CD4-positive, alpha-beta T cell (primary cell): ENCODE results near the gene MKKS. TPM values are rescaled to one million over a fixed set of nuclear protein-coding genes. Genes with fewer than 3 reads are reported as not detected.

ENCODE experiments used
- ATAC-seq: fragments of 200-7000 bp; cut with Tn5 transposase; one replicate; pipeline ENCODE4 v1.10.0; 2022; ENCODE audit warnings: mild to moderate bottlenecking; ENCODE audit not compliant: poor library complexity
- CTCF ChIA-PET: fragments of 350-600 bp; sonication (Branson Sonifier 250); formaldehyde crosslinking; loops from one replicate; lab custom pipeline; 2021; ENCODE audit warnings: antibody characterized with exemption, inconsistent platforms; lab: Charles Lee
- POLR2A ChIA-PET: fragments of 350-600 bp; sonication (Branson Sonifier 250); formaldehyde crosslinking; loops from one replicate; lab custom pipeline; 2021; ENCODE audit warnings: antibody characterized with exemption, inconsistent platforms; lab: Charles Lee
- DNase-seq, 14 experiments: peaks; one replicate each; pipeline ENCODE4 v3.0.0-alpha.2; 2013 to 2020; ENCODE audit warnings: mixed read lengths in 2 of 14
- H3K27ac ChIP-seq, 2 donors: one replicate each; pipeline versions ENCODE4 v1.5.1 to v1.7.0; 2013; ENCODE audit warnings: low read length in 2 of 2, low read depth in 1 of 2, mild to moderate bottlenecking in 1 of 2
- H3K27me3 ChIP-seq, 2 experiments: 1 replicate in 1 of 2; 2 replicates in 1 of 2; pipeline versions ENCODE4 v1.6.1 to v1.7.0; 2013; ENCODE audit warnings: low read length in 2 of 2, control low read depth in 1 of 2, mild to moderate bottlenecking in 1 of 2, moderate library complexity in 1 of 2; ENCODE audit not compliant: insufficient read depth in 2 of 2, control insufficient read depth in 1 of 2
- H3K36me3 ChIP-seq: one replicate; pipeline ENCODE4 v1.6.1; 2013; ENCODE audit warnings: low read length, control low read depth; ENCODE audit not compliant: insufficient read depth
- H3K4me1 ChIP-seq: one replicate; pipeline ENCODE4 v1.6.1; 2013; ENCODE audit warnings: low read length, control low read depth; ENCODE audit not compliant: insufficient read depth
- H3K4me3 ChIP-seq: one replicate; pipeline ENCODE4 v1.5.1; 2013; ENCODE audit warnings: mild to moderate bottlenecking, low read length, moderate library complexity
- H3K9me3 ChIP-seq, 2 experiments: 1 replicate in 1 of 2; 2 replicates in 1 of 2; pipeline versions ENCODE4 v1.6.1 to v1.7.0; 2013; ENCODE audit warnings: low read length in 2 of 2, mild to moderate bottlenecking in 2 of 2, control low read depth in 1 of 2, moderate library complexity in 1 of 2; ENCODE audit not compliant: control insufficient read depth in 1 of 2, insufficient read depth in 1 of 2
- H3K27ac Mint-ChIP-seq: one replicate; pipeline ENCODE4 v1.8.0; 2020; ENCODE audit warnings: mixed read lengths
- H3K27me3 Mint-ChIP-seq: one replicate; pipeline ENCODE4 v1.8.0; 2021; ENCODE audit warnings: mixed read lengths
- H3K36me3 Mint-ChIP-seq: one replicate; pipeline ENCODE4 v1.8.0; 2021; ENCODE audit warnings: low read depth, mixed read lengths
- H3K4me1 Mint-ChIP-seq: one replicate; pipeline ENCODE4 v1.8.0; 2021; ENCODE audit warnings: low read depth, mixed read lengths
- H3K4me3 Mint-ChIP-seq: one replicate; pipeline ENCODE4 v1.8.0; 2020; ENCODE audit warnings: mild to moderate bottlenecking, mixed read lengths
- H3K9me3 Mint-ChIP-seq: one replicate; pipeline ENCODE4 v1.8.0; 2020; ENCODE audit warnings: mixed read lengths
- intact Hi-C, 2 experiments: fragments of 100-400 bp; cut with DNase I in 1 of 2; cut with micrococcal nuclease in 1 of 2; formaldehyde crosslinking; loops; one replicate each; pipeline versions ENCODE4 v1.15.1 to v1.9.0; 2023 to 2025; cut with DNase I, micrococcal nuclease
- total RNA-seq, 174 experiments: library from RNA in 2 of 174; stranded (reverse) in 2 of 174; gene quantifications; one replicate each; pipeline ENCODE4 v1.2.3 and lab custom pipeline; 2021 to 2026
- TF ChIP-seq, protein P1 (sequence below): fragments of 200-600 bp; IDR thresholded peaks from one replicate; pipeline ENCODE4 v1.8.0; 2022; ENCODE audit warnings: antibody characterized with exemption, mild to moderate bottlenecking

Gene MKKS
- total RNA-seq, 2 experiments from 2014 or later = 0.66 to 0.78 TPM

DNA sequence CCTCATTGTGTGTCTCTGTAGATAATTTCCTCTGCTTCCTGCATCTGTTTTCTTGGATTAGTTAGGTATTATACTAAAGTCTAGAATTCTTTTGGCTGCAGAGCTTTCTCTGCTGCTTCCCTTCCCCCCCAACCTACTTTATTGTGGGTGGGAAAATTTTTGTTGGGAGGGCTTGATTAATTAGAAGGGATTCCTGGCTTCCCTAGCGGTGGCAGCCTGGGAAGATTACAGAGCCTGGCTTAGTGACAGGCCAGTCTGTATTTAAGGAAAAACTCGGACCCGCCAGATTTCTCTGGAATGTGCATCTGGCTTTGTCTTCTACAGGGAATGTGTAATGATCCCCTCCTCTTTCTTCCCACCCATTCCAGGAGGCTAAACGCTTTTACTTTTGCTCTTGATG is 32.3 kb upstream of the MKKS start:
- TF ChIP-seq, protein P1, sequence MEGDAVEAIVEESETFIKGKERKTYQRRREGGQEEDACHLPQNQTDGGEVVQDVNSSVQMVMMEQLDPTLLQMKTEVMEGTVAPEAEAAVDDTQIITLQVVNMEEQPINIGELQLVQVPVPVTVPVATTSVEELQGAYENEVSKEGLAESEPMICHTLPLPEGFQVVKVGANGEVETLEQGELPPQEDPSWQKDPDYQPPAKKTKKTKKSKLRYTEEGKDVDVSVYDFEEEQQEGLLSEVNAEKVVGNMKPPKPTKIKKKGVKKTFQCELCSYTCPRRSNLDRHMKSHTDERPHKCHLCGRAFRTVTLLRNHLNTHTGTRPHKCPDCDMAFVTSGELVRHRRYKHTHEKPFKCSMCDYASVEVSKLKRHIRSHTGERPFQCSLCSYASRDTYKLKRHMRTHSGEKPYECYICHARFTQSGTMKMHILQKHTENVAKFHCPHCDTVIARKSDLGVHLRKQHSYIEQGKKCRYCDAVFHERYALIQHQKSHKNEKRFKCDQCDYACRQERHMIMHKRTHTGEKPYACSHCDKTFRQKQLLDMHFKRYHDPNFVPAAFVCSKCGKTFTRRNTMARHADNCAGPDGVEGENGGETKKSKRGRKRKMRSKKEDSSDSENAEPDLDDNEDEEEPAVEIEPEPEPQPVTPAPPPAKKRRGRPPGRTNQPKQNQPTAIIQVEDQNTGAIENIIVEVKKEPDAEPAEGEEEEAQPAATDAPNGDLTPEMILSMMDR = no peak
- Histone ChIP-seq H3K4me3 (no peak overlapping the region), H3K4me1 (peaks cover 4% of the 10 kb centered on the region), H3K27ac (no peak overlapping the region), H3K27me3 (no peaks in the 10 kb centered on the region), H3K9me3 (no peaks in the 10 kb centered on the region), H3K36me3 (no peaks in the 10 kb centered on the region)
- H3K27ac Mint-ChIP-seq = no peak overlapping the region
- intact Hi-C loops = loop anchor here in 1 of 2 experiments (5.0 kb wide), 1 partner anchor 56 kb away; no protein-coding TSS in a partner anchor
- H3K4me1 Mint-ChIP-seq = peaks cover 7% of the 10 kb centered on the region
- ChIA-PET CTCF (no interaction called here), POLR2A (no interaction called here)
- H3K4me3 Mint-ChIP-seq = no peak overlapping the region
- no peaks in the 10 kb centered on the region for H3K9me3 Mint-ChIP-seq
- no peaks in the 10 kb centered on the region for H3K27me3 Mint-ChIP-seq
- H3K36me3 Mint-ChIP-seq = peaks cover 9% of the 10 kb centered on the region
- no peak for ATAC-seq
- no peak for DNase-seq

DNA sequence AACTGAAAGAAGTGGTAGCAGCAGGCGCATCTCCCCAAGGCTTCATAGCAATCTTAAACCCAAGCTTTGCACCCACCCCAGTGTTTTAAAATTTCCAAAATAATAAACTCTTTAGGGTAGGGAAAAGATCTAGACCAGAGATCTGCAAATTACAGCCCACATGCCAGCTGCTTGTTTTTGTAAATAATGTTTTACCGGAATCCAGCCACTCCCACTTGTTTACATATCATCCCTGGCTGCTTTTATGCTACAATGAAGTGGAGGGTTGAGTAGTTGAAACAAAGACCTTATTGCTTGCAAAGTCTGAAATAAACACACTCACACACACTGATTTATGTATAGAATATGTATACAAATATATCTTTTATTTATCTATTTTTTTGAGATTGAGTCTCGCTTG is 31.1 kb upstream of the MKKS start:
- Histone ChIP-seq H3K27me3 (no peaks in the 10 kb centered on the region), H3K4me1 (peaks cover 5% of the 10 kb centered on the region), H3K36me3 (no peaks in the 10 kb centered on the region), H3K9me3 (no peaks in the 10 kb centered on the region), H3K4me3 (no peak overlapping the region), H3K27ac (no peak overlapping the region)
- peaks cover 13% of the 10 kb centered on the region for H3K36me3 Mint-ChIP-seq
- intact Hi-C loops = loop anchor here in 1 of 2 experiments (5.0 kb wide), 1 partner anchor 57 kb away; no protein-coding TSS in a partner anchor
- H3K4me1 Mint-ChIP-seq = peaks cover 7% of the 10 kb centered on the region
- no peak overlapping the region for H3K27ac Mint-ChIP-seq
- ChIA-PET CTCF (no interaction called here), POLR2A (no interaction called here)
- TF ChIP-seq, protein P1 = no peak
- no peaks in the 10 kb centered on the region for H3K27me3 Mint-ChIP-seq
- ATAC-seq (no peak), DNase-seq (no peak)
- no peaks in the 10 kb centered on the region for H3K9me3 Mint-ChIP-seq
- no peak overlapping the region for H3K4me3 Mint-ChIP-seq

DNA sequence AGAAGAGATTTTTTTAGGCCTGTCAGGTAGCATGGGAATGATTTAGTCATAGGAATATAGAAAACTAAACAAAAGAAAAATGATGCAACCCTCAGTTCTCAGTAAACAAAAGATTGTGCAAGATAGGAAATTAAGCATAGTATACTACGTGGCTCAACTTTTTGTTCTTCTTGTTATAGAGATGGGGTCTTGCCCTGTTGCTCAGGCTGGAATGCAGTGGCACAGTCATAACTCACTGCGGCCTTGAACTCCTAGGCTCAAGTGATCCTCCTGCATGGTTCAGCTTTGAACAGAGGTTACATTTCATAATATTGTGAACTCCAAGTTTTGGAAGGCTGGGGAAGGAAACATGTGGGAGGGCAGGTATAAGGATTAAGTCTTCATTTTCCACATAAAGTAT is 29.6 kb upstream of the MKKS start:
- intact Hi-C loops = no loop called here
- H3K4me1 Mint-ChIP-seq = peaks cover 7% of the 10 kb centered on the region
- no peaks in the 10 kb centered on the region for H3K27me3 Mint-ChIP-seq
- Histone ChIP-seq H3K4me3 (no peak overlapping the region), H3K27me3 (no peaks in the 10 kb centered on the region), H3K36me3 (no peaks in the 10 kb centered on the region), H3K4me1 (peaks cover 5% of the 10 kb centered on the region), H3K27ac (no peak overlapping the region), H3K9me3 (no peaks in the 10 kb centered on the region)
- H3K36me3 Mint-ChIP-seq = peaks cover 26% of the 10 kb centered on the region
- POLR2A ChIA-PET = no interaction called here
- TF ChIP-seq, protein P1 = no peak
- H3K27ac Mint-ChIP-seq = no peak overlapping the region
- no peak overlapping the region for H3K4me3 Mint-ChIP-seq
- DNase-seq (no peak), ATAC-seq (no peak)
- peaks cover 2% of the 10 kb centered on the region for H3K9me3 Mint-ChIP-seq
- CTCF ChIA-PET = no interaction called here
